Uterus (tissue), 2 donors: ENCODE measurements around the gene ACTRT2.

Source experiments
- CTCF ChIP-seq, 4 experiments: fragments of 200-600 bp in 2 of 4; fragments of 450-650 bp in 2 of 4; sonication (generic) in 2 of 4; IDR thresholded peaks; one replicate each; pipeline ENCODE4 v1.5.1; 2016 to 2019; ENCODE audit warnings: antibody characterized with exemption in 4 of 4, mild to moderate bottlenecking in 2 of 4, moderate library complexity in 1 of 4
- POLR2A ChIP-seq, 2 donors: fragments of 450-650 bp; IDR thresholded peaks; one replicate each; pipeline ENCODE4 v1.6.1; 2016; ENCODE audit warnings: antibody characterized with exemption in 2 of 2, mild to moderate bottlenecking in 1 of 2, moderate library complexity in 1 of 2

DNA sequence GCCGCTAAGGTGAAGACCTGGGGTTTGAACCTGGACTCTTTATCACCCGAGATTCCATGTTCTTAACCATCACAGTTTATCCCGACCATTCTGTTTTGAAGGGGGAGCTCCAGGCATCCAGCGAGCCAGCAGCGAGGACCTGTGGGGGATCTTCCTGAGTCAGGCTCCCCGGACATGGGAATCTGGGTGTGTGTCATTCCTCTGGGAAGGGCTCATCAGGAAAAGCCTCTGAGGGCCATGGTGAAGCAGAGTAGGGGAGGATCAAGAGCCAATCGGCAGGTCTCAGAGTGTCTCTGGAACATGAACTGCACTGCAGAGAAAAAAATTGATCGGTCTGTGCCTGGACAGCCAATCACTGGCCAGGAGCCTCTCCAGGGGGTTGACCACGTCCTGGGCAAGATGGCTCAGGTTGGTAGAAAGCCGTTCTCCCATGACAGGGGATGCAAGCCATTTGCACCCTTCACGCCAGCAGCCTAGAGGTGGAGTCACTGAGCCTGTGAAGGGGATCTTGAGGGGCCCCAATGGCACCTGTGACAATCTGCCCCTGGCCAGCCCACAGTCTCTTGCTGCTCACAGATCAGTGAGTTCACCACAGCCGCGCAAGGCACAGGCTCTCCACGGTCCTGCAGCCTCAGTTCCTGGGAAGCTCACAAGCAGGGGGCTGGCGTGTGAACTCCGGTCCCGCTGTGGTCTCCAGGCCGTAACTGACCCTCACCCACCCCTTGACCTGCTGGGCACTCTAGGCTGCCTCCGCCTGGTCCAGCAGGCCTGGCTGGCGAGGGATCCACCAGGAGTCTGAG lies 20.4 kb upstream of the ACTRT2 start:
- TF ChIP-seq CTCF (IDR thresholded peaks at IDR 0.05) = no peak
- TF ChIP-seq POLR2A (IDR thresholded peaks at IDR 0.05) = no peak
